H9 (cell line): Measurements from ENCODE around the gene OGG1. TPM values are rescaled to one million over a fixed set of nuclear protein-coding genes. Genes with fewer than 3 reads are reported as not detected.

Experiments used
- DNase-seq: peaks from one replicate; pipeline ENCODE4 v3.0.0-alpha.2; 2017
- H2AFZ ChIP-seq: one replicate; pipeline ENCODE4 v1.6.1; 2013; ENCODE audit warnings: mild to moderate bottlenecking, low read length, control low read depth, moderate library complexity
- H2AK5ac ChIP-seq: 2 replicates; pipeline ENCODE4 v1.6.1; 2013; ENCODE audit warnings: low read length, control low read depth, mixed read lengths; ENCODE audit not compliant: insufficient read length
- H2BK120ac ChIP-seq: one replicate; pipeline ENCODE4 v1.6.1; 2013; ENCODE audit warnings: low read depth, mild to moderate bottlenecking, low read length, control low read depth, inconsistent platforms; ENCODE audit not compliant: poor library complexity, severe bottlenecking
- H2BK12ac ChIP-seq: 2 replicates; pipeline ENCODE4 v1.6.1; 2013; ENCODE audit warnings: low read length, control low read depth, mixed read lengths, low read depth; ENCODE audit not compliant: insufficient read length
- H2BK15ac ChIP-seq: 2 replicates; pipeline ENCODE4 v1.6.1; 2013; ENCODE audit warnings: low read depth, low read length, control low read depth
- H2BK20ac ChIP-seq: one replicate; pipeline ENCODE4 v1.6.1; 2013; ENCODE audit warnings: low read depth, mild to moderate bottlenecking, low read length, control low read depth, inconsistent platforms; ENCODE audit not compliant: poor library complexity, severe bottlenecking
- H2BK5ac ChIP-seq: 2 replicates; pipeline ENCODE4 v1.6.1; 2013; ENCODE audit warnings: low read length, control low read depth, mixed read lengths; ENCODE audit not compliant: insufficient read length
- H3K14ac ChIP-seq: 2 replicates; pipeline ENCODE4 v1.6.1; 2013; ENCODE audit warnings: low read length, control low read depth; ENCODE audit not compliant: insufficient read depth
- H3K18ac ChIP-seq: 2 replicates; pipeline ENCODE4 v1.6.1; 2013; ENCODE audit warnings: low read depth, mild to moderate bottlenecking, mixed read lengths, low read length, control low read depth; ENCODE audit not compliant: insufficient read length
- H3K23ac ChIP-seq: 2 replicates; pipeline ENCODE4 v1.6.1; 2013; ENCODE audit warnings: low read length, control low read depth, mixed read lengths, low read depth; ENCODE audit not compliant: insufficient read length
- H3K23me2 ChIP-seq: 2 replicates; pipeline ENCODE4 v1.6.1; 2013; ENCODE audit warnings: low read depth, mild to moderate bottlenecking, mixed read lengths, low read length, control low read depth; ENCODE audit not compliant: insufficient read length, poor library complexity, severe bottlenecking
- H3K27ac ChIP-seq: 2 replicates; pipeline ENCODE4 v1.5.1; 2013; ENCODE audit warnings: low read length, control low read depth, mixed read lengths, low read depth; ENCODE audit not compliant: insufficient read length
- H3K27me3 ChIP-seq: 2 replicates; pipeline ENCODE4 v1.6.1; 2013; ENCODE audit warnings: low read length, control low read depth, inconsistent platforms; ENCODE audit not compliant: insufficient read depth
- H3K4ac ChIP-seq: 2 replicates; pipeline ENCODE4 v1.6.1; 2013; ENCODE audit warnings: low read depth, mild to moderate bottlenecking, control low read depth, inconsistent platforms, low read length, moderate library complexity
- H3K4me1 ChIP-seq: 2 replicates; pipeline ENCODE4 v1.6.1; 2013; ENCODE audit warnings: low read length, control low read depth, inconsistent platforms; ENCODE audit not compliant: insufficient read depth
- H3K4me2 ChIP-seq: 2 replicates; pipeline ENCODE4 v1.6.1; 2013; ENCODE audit warnings: low read length, control low read depth, mixed read lengths; ENCODE audit not compliant: insufficient read length, insufficient read depth
- H3K56ac ChIP-seq: 2 replicates; pipeline ENCODE4 v1.6.1; 2013; ENCODE audit warnings: low read depth, mild to moderate bottlenecking, mixed read lengths, low read length, control low read depth; ENCODE audit not compliant: insufficient read length
- H3K79me1 ChIP-seq: 2 replicates; pipeline ENCODE4 v1.6.1; 2013; ENCODE audit warnings: low read depth, mild to moderate bottlenecking, moderate library complexity, low read length, control low read depth, inconsistent platforms; ENCODE audit not compliant: insufficient read depth, poor library complexity, severe bottlenecking
- H3K79me2 ChIP-seq: 2 replicates; pipeline ENCODE4 v1.6.1; 2013; ENCODE audit warnings: low read length, control low read depth, inconsistent platforms; ENCODE audit not compliant: insufficient read depth
- H3K9ac ChIP-seq: 2 replicates; pipeline ENCODE4 v1.6.1; 2013; ENCODE audit warnings: low read length, control low read depth, mixed read lengths; ENCODE audit not compliant: insufficient read length; ENCODE audit errors: extremely low read depth
- H3K9me3 ChIP-seq: one replicate; pipeline ENCODE4 v1.6.1; 2013; ENCODE audit warnings: low read depth, low read length, inconsistent platforms; ENCODE audit not compliant: control insufficient read depth
- H3T11ph ChIP-seq: one replicate; pipeline ENCODE4 v1.6.1; 2013; ENCODE audit warnings: mild to moderate bottlenecking, low read length, control low read depth, inconsistent platforms
- H4K20me1 ChIP-seq: one replicate; pipeline ENCODE4 v1.6.1; 2013; ENCODE audit not compliant: control insufficient read depth, insufficient read length, insufficient read depth
- H4K5ac ChIP-seq: 2 replicates; pipeline ENCODE4 v1.6.1; 2013; ENCODE audit warnings: low read depth, mild to moderate bottlenecking, mixed read lengths, low read length, control low read depth; ENCODE audit not compliant: insufficient read length
- H4K8ac ChIP-seq: replicated peaks from 2 replicates; pipeline ENCODE4 v1.6.1; 2013; ENCODE audit warnings: low read length, control low read depth, mixed read lengths, low read depth; ENCODE audit not compliant: insufficient read length
- H4K91ac ChIP-seq: 2 replicates; pipeline ENCODE4 v1.6.1; 2013; ENCODE audit warnings: low read depth, mild to moderate bottlenecking, moderate library complexity, mixed read lengths, low read length, control low read depth; ENCODE audit not compliant: insufficient read length
- H3K27ac Mint-ChIP-seq, 3 experiments: 2 replicates in 2 of 3; 3 replicates in 1 of 3; pipeline ENCODE4 v1.8.0; 2020 to 2021; ENCODE audit warnings: mixed read lengths in 3 of 3, mild to moderate bottlenecking in 1 of 3, moderate library complexity in 1 of 3
- H3K27me3 Mint-ChIP-seq: 2 replicates; pipeline ENCODE4 v1.8.0; 2021; ENCODE audit warnings: low read depth, mild to moderate bottlenecking, moderate library complexity, mixed read lengths
- H3K36me3 Mint-ChIP-seq, 3 experiments: 2 replicates in 2 of 3; 3 replicates in 1 of 3; pipeline ENCODE4 v1.8.0; 2020 to 2021; ENCODE audit warnings: low read depth in 3 of 3, mixed read lengths in 3 of 3; ENCODE audit not compliant: insufficient read depth in 1 of 3
- H3K4me1 Mint-ChIP-seq, 2 experiments: 2 replicates each; pipeline ENCODE4 v1.8.0; 2020; ENCODE audit warnings: mixed read lengths in 2 of 2
- H3K4me3 Mint-ChIP-seq, 2 experiments: 2 replicates in 1 of 2; 3 replicates in 1 of 2; pipeline ENCODE4 v1.8.0; 2020 to 2021; ENCODE audit warnings: mild to moderate bottlenecking in 2 of 2, mixed read lengths in 2 of 2, moderate library complexity in 1 of 2
- H3K9me3 Mint-ChIP-seq, 2 experiments: 2 replicates in 1 of 2; 3 replicates in 1 of 2; pipeline ENCODE4 v1.8.0; 2020; ENCODE audit warnings: mild to moderate bottlenecking in 2 of 2, mixed read lengths in 2 of 2, moderate library complexity in 1 of 2
- CTCF ChIP-seq: fragments of 200-600 bp; sonication (generic); conservative IDR thresholded peaks from 3 replicates; pipeline ENCODE4 v1.8.0; 2021; ENCODE audit warnings: antibody characterized with exemption, mild to moderate bottlenecking
- WGBS: extraction: QIAGEN DNeasy Blood & Tissue Kit; methylation state at CpG from one replicate; pipeline ENCODE4 v1.1.7; 2013; ENCODE audit warnings: missing lambda C conversion rate, low lambda C conversion rate, mixed read lengths; ENCODE audit not compliant: insufficient read length; ENCODE audit errors: extremely low coverage; 5-methylcytosine and 5-hydroxymethylcytosine counted together
- total RNA-seq: library from RNA; stranded (reverse); gene quantifications from 2 replicates; pipeline ENCODE4 v1.2.1, GENCODE V29; 2021

OGG1 gene
- total RNA-seq, 1 experiment from 2014 or later, result 43.4 TPM

- no peak overlapping the region for H2BK120ac ChIP-seq
- H3K36me3 Mint-ChIP-seq, result no peaks in the 10 kb centered on the region
- no peak overlapping the region for H3K27ac ChIP-seq
- H3K79me1 ChIP-seq, result no peaks in the 10 kb centered on the region
- H3K9me3 ChIP-seq, result no peaks in the 10 kb centered on the region
- H3K4me3 Mint-ChIP-seq, result no peak overlapping the region
- peaks cover 7% of the 10 kb centered on the region for H3K23me2 ChIP-seq
- no peak overlapping the region for H3K18ac ChIP-seq
- no peak overlapping the region for H3K27ac Mint-ChIP-seq
- no peak overlapping the region for H3K4me2 ChIP-seq
- H3K79me2 ChIP-seq, result no peaks in the 10 kb centered on the region
- H3K27me3 ChIP-seq, result no peaks in the 10 kb centered on the region
- H2BK12ac ChIP-seq, result no peak overlapping the region
- no peak overlapping the region for H4K5ac ChIP-seq
- H3K4me1 Mint-ChIP-seq, result peaks cover 23 to 29% of the 10 kb centered on the region in 2 experiments
- no peaks in the 10 kb centered on the region for H4K20me1 ChIP-seq
- no peak overlapping the region for H2AK5ac ChIP-seq
- no peak overlapping the region for H3K4ac ChIP-seq
- no peaks in the 10 kb centered on the region for H3K4me1 ChIP-seq
- no peak overlapping the region for H2BK20ac ChIP-seq
- no peak overlapping the region for H2BK5ac ChIP-seq
- TF ChIP-seq CTCF, result no peak
- no peak overlapping the region for H3T11ph ChIP-seq
- no peak overlapping the region for H3K14ac ChIP-seq
- peaks cover 7% of the 10 kb centered on the region for H3K27me3 Mint-ChIP-seq
- H3K9ac ChIP-seq, result no peak overlapping the region
- no CpG with 5 or more reads among the region's 4 CpGs for WGBS
- H4K91ac ChIP-seq, result no peak overlapping the region
- DNase-seq, result no peak
- H2AFZ ChIP-seq, result no peak overlapping the region
- H2BK15ac ChIP-seq, result no peak overlapping the region
- no peak overlapping the region for H3K23ac ChIP-seq
- H3K56ac ChIP-seq, result no peak overlapping the region
- no peaks in the 10 kb centered on the region; a peak in 1 of 5 replicates for H3K9me3 Mint-ChIP-seq
- no peak overlapping the region for H4K8ac ChIP-seq
Observed at GRCh38 chr3:9725775-9726515, 23.8 kb upstream of the OGG1 start.
